D721Med (cell line): ENCODE data around the gene PPM1D.
A peak's percentile ranks its signal among the peaks of the same experiment; 100 is the strongest.

Experiments used
- DNase-seq: peaks from one replicate; pipeline ENCODE4 v3.0.0; 2011; ENCODE audit warnings: low spot score; ENCODE audit not compliant: insufficient read length
- FAIRE-seq: peaks from 2 replicates; lab custom pipeline; 2011; peaks lifted over from hg19 to GRCh38; lab: Jason Lieb, UNC
- TF ChIP-seq, protein P1 (sequence below): IDR thresholded peaks from 2 replicates; pipeline ENCODE4 v1.5.1; 2012; ENCODE audit warnings: mild to moderate bottlenecking, control low read depth; ENCODE audit not compliant: insufficient read depth; ENCODE audit errors: missing control alignments

The PPM1D gene

DNA sequence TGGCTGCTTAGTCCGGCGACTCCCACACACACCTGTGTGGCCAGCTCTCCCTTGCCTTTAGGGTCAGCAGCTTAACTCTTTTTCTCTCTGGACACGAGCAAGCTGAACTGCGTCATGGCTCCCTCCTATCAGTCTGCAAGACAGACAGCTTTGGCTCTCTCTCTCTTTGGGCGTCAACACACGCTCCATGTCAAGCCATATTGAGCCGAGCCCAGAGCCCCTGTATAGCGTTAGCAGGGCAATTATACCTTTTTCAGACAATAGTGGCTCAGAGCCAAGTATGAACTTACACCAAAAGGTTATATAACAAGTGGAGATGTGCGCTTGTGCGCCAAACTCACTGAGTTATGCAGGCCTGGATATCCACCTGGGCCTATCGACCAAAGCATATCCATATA is 39.1 kb upstream of the PPM1D start:
- no peak for DNase-seq
- no peak for FAIRE-seq
- TF ChIP-seq, protein P1, sequence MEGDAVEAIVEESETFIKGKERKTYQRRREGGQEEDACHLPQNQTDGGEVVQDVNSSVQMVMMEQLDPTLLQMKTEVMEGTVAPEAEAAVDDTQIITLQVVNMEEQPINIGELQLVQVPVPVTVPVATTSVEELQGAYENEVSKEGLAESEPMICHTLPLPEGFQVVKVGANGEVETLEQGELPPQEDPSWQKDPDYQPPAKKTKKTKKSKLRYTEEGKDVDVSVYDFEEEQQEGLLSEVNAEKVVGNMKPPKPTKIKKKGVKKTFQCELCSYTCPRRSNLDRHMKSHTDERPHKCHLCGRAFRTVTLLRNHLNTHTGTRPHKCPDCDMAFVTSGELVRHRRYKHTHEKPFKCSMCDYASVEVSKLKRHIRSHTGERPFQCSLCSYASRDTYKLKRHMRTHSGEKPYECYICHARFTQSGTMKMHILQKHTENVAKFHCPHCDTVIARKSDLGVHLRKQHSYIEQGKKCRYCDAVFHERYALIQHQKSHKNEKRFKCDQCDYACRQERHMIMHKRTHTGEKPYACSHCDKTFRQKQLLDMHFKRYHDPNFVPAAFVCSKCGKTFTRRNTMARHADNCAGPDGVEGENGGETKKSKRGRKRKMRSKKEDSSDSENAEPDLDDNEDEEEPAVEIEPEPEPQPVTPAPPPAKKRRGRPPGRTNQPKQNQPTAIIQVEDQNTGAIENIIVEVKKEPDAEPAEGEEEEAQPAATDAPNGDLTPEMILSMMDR = no peak

DNA sequence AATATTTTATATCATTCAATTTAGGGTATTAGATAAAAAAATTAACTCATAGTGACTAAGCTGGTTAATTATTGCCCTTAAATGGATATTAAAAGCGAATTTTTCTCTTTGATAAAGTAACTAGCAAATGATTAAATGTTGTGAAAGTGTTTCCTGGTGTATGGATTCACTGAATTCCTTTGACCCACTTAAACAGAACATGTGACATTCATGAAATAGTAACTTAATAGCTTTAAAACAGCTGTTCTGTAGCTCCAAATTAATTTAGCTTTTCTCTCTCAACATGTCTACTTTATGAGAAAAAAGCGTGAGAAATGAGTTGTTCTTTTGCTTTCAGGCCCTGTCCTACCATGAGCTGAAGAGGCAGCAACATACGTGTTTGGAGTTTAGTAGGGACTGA is 37.6 kb upstream of the PPM1D start:
- no peak for DNase-seq
- TF ChIP-seq, protein P1 = no peak
- FAIRE-seq = no peak

- DNase-seq = no peak
- TF ChIP-seq, protein P1 = no peak
- FAIRE-seq = no peak
Measured at GRCh38 chr17:60563743-60564142, 36.2 kb upstream of the PPM1D start.

GRCh38 chr17:60565233-60565632 is 34.8 kb upstream of the PPM1D start:
- TF ChIP-seq, protein P1 = no peak
- DNase-seq (no peak), FAIRE-seq (no peak)

GRCh38 chr17:60573236-60574051 is 26.5 kb upstream of the PPM1D start:
- no peak for DNase-seq
- no peak for FAIRE-seq
- TF ChIP-seq, protein P1 = no peak

GRCh38 chr17:60577147-60577915 is 22.7 kb upstream of the PPM1D start:
- no peak for FAIRE-seq
- DNase-seq = no peak
- TF ChIP-seq, protein P1 = peak; percentile 49
